Measurements from ENCODE around the gene KDM4C. TPM values are rescaled to one million over a fixed set of nuclear protein-coding genes. Genes with fewer than 3 reads are reported as not detected.
A peak's percentile ranks its signal among the peaks of the same experiment; 100 is the strongest.

KDM4C gene
- total RNA-seq (100 to 1,000 TPM in 2 of 5 donors, 10 to 100 TPM in 3; 77.6 to 129 (median 85.2) TPM), polyA plus RNA-seq (10 to 100 TPM in 1 of 3 donors, 1 to 10 TPM in 2; 6.7 to 13.0 (median 7.6) TPM)
- long read RNA-seq, donor 1, partial matches to known transcripts = 0 of 1 reads
- long read RNA-seq, donor 1, other reads (novel, unspliced or antisense) = 0 of 1 reads
- long read RNA-seq, donor 2 = 0 reads
- long read RNA-seq, donor 3, full-length matches to known transcripts = 1 of 1 reads
- long read RNA-seq, donor 3, partial matches to known transcripts = 0 of 1 reads
- long read RNA-seq, donor 3, other reads (novel, unspliced or antisense) = 0 of 1 reads
- long read RNA-seq, donor 4 = 0 reads
- long read RNA-seq, donor 5 = 0 reads
- long read RNA-seq, donor 6, partial matches to known transcripts = 0 of 1 reads
- long read RNA-seq, donor 6, other reads (novel, unspliced or antisense) = 0 of 1 reads
- long read RNA-seq, donor 7, full-length matches to known transcripts = 1 of 1 reads
- long read RNA-seq, donor 7, partial matches to known transcripts = 0 of 1 reads
- long read RNA-seq, donor 7, other reads (novel, unspliced or antisense) = 0 of 1 reads
- long read RNA-seq, donor 8, full-length matches to known transcripts = 1 of 1 reads
- long read RNA-seq, donor 8, partial matches to known transcripts = 0 of 1 reads
- long read RNA-seq, donor 8, other reads (novel, unspliced or antisense) = 0 of 1 reads
- long read RNA-seq, donor 9, partial matches to known transcripts = 0 of 1 reads
- long read RNA-seq, donor 9, other reads (novel, unspliced or antisense) = 0 of 1 reads
- long read RNA-seq, donor 10 = 0 reads

DNA sequence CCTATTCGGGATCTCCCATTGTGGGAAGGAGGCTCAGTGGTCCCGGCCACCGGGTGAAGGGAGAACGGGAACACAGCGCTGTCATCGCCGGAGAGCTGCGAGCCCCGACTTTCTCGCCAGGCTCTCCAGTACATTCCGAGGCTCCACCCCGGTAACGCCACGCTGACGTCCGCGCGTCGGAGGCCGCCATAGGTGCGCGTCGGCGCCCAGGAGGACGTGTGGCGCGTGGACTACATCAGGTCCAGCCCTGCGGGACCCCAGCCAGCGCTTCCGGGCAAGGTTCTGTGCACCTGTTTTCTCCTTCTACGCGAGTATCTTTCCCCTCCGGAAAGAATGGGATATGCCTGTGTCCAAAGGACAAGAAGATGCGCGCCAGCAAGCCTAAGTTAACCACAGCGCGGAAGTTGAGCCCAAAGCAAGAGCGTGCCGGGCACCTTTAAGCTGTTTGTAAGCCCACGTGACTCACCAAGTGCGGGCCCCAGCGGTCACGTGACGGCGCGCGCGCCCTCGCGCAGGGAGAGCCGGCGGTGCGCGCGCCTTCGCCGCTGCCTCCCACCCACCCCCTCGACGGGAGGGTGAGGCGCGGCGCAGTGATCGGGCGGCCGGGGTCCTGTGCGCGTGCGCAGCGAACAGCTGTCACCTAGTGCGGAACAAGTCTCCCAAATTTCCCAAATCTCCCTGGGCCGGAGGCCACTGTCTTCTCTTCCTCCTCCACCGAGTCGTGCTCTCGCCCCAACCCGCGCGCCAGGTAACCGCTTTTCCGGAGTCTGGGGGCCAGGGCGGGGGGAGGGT, at the start of gene KDM4C:
Gene KDM4C (plus strand): TSS at position 518 of the 792 bp plus-strand sequence. CDS start 35,016 bp downstream, outside the sequence.
- peak within 1 kb of the TSS; percentile 82 to 94 (median 89) for H3K4me3 ChIP-seq
- H3K27me3 ChIP-seq = no peaks in the 10 kb centered on the region
- WGBS, 5 donors = 0 to 1% (median 0%) methylated on average over 21 to 80 of the region's 80 CpGs
- TF ChIP-seq EP300 (IDR thresholded peaks at IDR 0.05) (no peak), POLR2AphosphoS5 (IDR thresholded peaks at IDR 0.05) (peak; percentile 80 to 96 (median 95)), POLR2A (IDR thresholded peaks at IDR 0.05) (peak in 2 of 4 donors; percentile 86 to 87)
- TF ChIP-seq, protein P1, sequence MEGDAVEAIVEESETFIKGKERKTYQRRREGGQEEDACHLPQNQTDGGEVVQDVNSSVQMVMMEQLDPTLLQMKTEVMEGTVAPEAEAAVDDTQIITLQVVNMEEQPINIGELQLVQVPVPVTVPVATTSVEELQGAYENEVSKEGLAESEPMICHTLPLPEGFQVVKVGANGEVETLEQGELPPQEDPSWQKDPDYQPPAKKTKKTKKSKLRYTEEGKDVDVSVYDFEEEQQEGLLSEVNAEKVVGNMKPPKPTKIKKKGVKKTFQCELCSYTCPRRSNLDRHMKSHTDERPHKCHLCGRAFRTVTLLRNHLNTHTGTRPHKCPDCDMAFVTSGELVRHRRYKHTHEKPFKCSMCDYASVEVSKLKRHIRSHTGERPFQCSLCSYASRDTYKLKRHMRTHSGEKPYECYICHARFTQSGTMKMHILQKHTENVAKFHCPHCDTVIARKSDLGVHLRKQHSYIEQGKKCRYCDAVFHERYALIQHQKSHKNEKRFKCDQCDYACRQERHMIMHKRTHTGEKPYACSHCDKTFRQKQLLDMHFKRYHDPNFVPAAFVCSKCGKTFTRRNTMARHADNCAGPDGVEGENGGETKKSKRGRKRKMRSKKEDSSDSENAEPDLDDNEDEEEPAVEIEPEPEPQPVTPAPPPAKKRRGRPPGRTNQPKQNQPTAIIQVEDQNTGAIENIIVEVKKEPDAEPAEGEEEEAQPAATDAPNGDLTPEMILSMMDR (IDR thresholded peaks at IDR 0.05) = no peak
- no peaks in the 10 kb centered on the region for H3K9me3 ChIP-seq
- H3K4me1 ChIP-seq = peaks cover 15 to 40% (median 26%) of the 10 kb centered on the region in 4 donors
- no peaks in the 10 kb centered on the region for H3K36me3 ChIP-seq
- peak; percentile 97 to 99 for DNase-seq
- H3K27ac ChIP-seq = peak within 1 kb of the TSS; percentile 93 to 99 (median 98)
- intact Hi-C loops (cut with DNase I; ENCODE audit: low total_unique reads) = loop anchor here (10.0 kb wide), 1 partner anchor 53 kb away; no protein-coding TSS in a partner anchor

DNA sequence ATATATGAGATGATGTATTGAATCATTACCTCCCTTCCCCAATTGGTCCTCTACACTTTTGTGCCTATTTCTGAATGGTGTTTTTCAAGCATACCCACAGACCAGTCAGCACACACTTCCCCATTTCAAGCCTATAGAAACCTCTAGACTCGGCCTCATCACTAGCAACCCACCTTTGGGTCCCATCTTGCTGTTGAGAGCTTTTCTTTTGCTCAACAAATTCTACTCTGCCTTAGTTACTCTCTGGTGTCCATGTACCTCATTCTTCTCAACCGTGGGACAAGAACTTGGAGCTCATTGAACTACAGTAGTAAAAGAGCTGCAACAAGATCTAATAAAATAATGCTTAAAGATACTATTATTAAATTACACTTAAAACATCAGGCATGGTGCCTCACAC, 49.0 kb upstream of the KDM4C start:
- WGBS, 5 donors = 81 to 96% (median 91%) methylated on average over 2 of the region's 2 CpGs
- H3K27ac ChIP-seq = no peak overlapping the region
- intact Hi-C loops (cut with DNase I; ENCODE audit: low total_unique reads) = loop anchor here (10.0 kb wide), 1 partner anchor 46 kb away; the partner anchor contains the start of gene KDM4C
- H3K36me3 ChIP-seq = no peaks in the 10 kb centered on the region
- H3K4me1 ChIP-seq = peaks cover 0 to 4% (median 0%) of the 10 kb centered on the region in 4 donors
- H3K4me3 ChIP-seq = no peak overlapping the region
- TF ChIP-seq POLR2A (IDR thresholded peaks at IDR 0.05) (no peak), EP300 (IDR thresholded peaks at IDR 0.05) (no peak), POLR2AphosphoS5 (IDR thresholded peaks at IDR 0.05) (no peak)
- TF ChIP-seq, protein P1 (IDR thresholded peaks at IDR 0.05) = no peak
- peaks cover 0 to 3% (median 0%) of the 10 kb centered on the region in 4 donors for H3K9me3 ChIP-seq
- DNase-seq = no peak
- no peaks in the 10 kb centered on the region for H3K27me3 ChIP-seq

- Histone ChIP-seq H3K27me3 (no peaks in the 10 kb centered on the region), H3K27ac (no peak overlapping the region), H3K9me3 (peaks cover 0 to 3% (median 0%) of the 10 kb centered on the region in 4 donors), H3K4me1 (peaks cover 0 to 14% (median 12%) of the 10 kb centered on the region in 4 donors), H3K4me3 (no peak overlapping the region), H3K36me3 (no peaks in the 10 kb centered on the region)
- WGBS, 5 donors = 65 to 75% (median 71%) methylated on average over 3 of the region's 3 CpGs
- DNase-seq = no peak
- TF ChIP-seq POLR2AphosphoS5 (IDR thresholded peaks at IDR 0.05) = no peak
- no peak for TF ChIP-seq EP300 (IDR thresholded peaks at IDR 0.05)
- no peak for TF ChIP-seq POLR2A (IDR thresholded peaks at IDR 0.05)
- TF ChIP-seq, protein P1 (IDR thresholded peaks at IDR 0.05) = no peak
- intact Hi-C loops (cut with DNase I; ENCODE audit: low total_unique reads) = no loop called here
Observed at GRCh38 chr9:6711403-6711802, 46.4 kb upstream of the KDM4C start.
